Mesenteric fat pad (tissue), 1 donor: ENCODE measurements around the gene GRIN2D. TPM values are rescaled to one million over a fixed set of nuclear protein-coding genes. Genes with fewer than 3 reads are reported as not detected.

Source experiments
- DNase-seq: peaks from one replicate; pipeline ENCODE4 v3.0.0-alpha.2; 2020; ENCODE audit warnings: low spot score
- total RNA-seq: library from RNA; stranded (reverse); fragmentation: NEBNext Ultra II Directional; extraction: Animal tissue kit (Norgen Biotek cat#: 25700); gene quantifications from one replicate; pipeline ENCODE4 v1.2.1, GENCODE V29; 2021
- donor health status: DM: yes; HTN: yes; CAD: no.

GRIN2D gene
- total RNA-seq, 1 donor from 2014 or later: 0.48 TPM

DNA sequence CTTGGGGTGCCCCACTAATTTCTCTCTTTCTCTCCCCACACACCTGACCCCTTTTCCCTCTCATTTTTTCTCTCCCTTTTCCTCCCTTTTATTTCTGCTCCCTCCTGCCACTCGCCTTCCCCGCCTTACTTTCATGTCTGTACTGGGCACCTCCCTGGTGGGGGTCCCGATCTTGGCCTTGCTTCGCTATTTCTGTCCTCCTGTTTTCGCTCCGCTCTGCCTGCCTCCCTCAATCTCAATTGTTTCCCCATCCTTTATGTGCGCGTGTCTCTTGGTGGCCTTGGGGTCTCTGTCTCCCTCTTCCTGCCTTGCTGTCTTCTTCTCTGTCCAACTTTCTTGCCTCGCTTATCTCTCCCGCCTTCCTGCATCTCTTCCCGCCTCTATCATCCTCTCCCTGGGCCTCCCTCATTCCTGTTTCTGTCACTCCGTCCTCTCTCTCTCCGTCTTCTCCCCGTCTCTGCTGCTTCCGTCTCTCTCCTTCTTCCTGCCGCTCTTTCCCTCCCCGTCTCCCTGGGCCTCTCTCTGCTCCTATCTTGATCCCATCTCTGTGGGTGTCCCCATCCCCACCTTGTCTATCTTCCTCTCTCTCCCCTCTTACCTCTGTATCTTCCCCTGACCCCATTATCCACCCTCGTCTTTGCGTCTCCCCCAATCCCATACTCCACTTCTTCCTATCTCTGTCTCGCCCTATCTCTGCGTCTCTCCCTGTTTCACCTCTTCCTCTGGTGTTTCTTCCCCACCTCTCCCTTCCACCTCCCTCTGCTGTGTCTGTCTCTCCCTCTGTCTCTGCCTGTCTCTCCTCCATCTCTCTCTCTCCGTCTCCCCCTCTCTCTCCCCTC lies 4.0 kb downstream of the GRIN2D start:
- no peak for DNase-seq

DNA sequence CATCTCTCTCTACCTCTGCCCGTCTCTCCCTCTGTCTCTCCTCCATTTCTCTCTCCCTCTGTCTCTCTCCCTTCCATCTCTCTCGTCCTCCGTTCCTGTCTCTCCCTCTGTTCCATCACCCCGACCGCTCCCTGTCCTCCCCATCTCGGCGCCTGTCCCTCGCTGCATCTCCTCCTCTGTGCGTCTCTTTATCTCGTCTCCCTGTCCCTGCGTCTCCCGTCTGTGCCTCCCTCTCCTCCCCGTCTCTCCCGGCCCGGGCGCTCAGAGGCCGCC lies 4.6 kb downstream of the GRIN2D start:
- DNase-seq: no peak

DNA sequence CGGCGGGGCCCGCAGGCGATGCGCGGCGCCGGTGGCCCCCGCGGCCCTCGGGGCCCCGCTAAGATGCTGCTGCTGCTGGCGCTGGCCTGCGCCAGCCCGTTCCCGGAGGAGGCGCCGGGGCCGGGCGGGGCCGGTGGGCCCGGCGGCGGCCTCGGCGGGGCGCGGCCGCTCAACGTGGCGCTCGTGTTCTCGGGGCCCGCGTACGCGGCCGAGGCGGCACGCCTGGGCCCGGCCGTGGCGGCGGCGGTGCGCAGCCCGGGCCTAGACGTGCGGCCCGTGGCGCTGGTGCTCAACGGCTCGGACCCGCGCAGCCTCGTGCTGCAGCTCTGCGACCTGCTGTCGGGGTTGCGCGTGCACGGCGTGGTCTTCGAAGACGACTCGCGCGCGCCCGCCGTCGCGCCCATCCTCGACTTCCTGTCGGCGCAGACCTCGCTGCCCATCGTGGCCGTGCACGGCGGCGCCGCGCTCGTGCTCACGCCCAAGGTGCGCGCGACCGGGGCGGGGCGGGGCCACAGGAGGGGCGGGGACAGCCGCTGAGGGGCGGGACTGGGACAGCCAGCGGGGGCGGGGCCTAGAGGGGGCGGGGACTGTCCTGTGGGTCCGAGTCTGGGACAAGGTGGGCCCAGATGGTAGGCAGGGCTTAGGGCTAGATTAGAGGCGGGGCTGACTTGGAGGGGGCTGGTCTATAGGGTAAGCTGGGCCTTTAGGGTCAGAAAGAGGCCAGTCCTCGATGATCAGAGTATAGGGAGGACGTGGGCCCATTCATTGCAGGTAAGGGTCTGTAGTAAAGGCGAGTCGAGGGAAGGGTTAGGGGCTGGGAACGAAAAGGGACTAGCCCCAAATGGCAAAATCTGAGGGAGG lies 5.1 kb downstream of the GRIN2D start:
- peak; percentile 92 for DNase-seq

DNA sequence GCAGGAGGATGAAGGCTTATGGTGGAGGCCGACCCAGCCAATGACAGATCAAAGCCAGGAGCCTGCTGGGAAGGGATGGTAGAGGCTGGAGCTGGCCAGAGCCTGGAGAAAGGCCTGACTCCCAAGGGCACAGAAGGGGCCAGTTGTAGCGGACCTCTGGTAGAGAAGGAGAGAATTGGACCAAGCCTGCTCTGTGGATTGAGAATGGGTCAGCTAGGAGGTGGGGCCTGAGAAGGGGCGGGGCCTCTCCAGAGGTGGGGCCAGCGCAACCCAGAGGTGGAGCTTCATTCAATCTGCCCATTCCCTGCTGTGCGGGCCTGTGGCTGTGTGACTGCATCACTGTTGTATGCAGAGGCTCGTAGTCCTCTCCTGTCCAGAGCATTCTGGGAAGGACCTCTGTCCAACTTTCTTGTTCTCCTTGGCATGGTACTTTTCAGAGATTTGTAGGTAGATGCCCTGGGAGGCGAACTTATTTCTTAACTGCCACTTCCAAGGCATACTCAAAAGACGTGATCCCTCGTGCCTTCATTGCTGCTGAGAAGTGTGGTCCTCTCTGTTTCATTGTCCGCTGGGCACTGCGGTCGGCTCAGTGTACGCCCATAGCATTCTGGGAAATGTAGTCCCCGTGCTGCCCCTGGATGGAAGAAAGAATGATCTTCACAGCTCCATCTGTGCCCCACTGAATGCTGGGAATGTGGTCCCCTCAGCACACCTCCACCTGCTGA lies 6.7 kb downstream of the GRIN2D start:
- no peak for DNase-seq

DNA sequence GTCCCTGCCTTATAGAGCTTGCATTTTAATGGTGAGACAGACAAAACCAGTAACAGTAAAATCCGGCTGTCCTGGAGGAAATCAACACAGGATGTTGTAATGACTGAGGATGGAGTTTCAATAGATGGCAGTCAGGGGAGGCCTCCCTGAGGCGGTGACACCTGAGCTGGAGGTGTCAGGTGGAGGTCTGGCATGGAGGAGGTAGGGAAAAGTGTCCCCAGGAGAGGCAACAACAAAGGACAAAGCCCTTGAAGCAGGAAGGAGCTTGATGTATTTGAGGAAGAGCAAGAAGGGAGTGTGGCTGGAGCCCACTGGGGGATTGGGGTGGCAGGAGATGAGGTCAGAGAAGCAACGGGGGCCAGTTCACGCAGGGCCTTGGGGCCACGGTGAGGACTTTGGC lies 7.8 kb downstream of the GRIN2D start:
- no peak for DNase-seq

DNA sequence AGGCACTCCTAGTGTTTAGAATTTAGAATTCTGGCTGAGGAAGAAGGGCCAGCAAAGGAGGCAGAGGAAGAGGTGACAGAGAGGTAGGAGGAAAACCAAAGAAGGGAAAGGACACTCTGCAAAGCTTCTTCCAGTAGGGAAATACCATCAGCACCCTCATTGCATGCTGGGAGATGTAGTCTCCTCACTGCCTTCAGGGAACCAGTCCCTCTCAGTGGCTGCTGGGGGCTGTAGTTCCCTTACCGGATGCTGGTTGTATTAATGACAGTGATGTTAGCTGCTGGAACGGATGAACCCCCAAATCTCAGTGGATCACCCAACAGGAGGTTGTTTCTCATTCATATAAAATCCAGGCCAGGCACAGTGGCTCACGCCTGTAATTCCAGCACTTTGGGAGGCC lies 10.1 kb downstream of the GRIN2D start:
- DNase-seq: no peak

DNA sequence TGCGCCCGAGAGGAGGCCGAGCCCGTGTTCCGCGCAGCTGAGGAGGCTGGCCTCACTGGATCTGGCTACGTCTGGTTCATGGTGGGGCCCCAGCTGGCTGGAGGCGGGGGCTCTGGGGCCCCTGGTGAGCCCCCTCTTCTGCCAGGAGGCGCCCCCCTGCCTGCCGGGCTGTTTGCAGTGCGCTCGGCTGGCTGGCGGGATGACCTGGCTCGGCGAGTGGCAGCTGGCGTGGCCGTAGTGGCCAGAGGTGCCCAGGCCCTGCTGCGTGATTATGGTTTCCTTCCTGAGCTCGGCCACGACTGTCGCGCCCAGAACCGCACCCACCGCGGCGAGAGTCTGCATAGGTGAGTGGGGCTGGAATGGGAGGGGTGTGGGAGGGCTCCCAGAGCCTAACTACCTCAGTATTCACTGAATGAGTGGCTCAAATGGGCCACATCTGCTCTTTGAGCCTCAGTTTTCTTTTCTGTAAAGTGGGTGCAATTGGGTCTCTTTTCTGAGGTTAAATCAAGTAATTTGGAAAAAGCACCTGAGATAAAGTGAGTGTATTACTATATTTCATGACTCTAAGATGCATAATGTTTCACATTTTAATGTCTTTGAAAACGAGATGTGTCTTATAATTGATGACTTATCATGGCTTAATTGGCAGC lies 11.7 kb downstream of the GRIN2D start:
- DNase-seq: no peak

DNA sequence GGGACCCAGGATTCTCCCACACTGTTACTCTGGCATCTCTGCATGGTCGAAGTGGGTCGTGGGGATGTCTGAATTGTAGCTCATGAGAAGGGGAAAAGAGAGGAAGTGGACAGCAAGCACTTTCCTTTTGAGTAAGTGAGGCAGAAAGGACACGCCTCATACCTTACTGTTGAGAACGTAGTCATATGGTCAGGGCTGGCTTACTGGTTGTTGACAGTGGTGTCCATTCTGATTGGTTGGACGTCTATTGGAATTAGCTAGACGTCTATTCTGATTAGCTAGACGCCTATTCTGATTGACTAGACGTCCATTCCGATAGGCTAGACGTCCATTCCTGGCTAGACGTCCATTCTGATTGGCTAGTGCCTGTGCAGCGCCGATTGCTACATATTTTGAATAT lies 12.4 kb downstream of the GRIN2D start:
- no peak for DNase-seq

DNA sequence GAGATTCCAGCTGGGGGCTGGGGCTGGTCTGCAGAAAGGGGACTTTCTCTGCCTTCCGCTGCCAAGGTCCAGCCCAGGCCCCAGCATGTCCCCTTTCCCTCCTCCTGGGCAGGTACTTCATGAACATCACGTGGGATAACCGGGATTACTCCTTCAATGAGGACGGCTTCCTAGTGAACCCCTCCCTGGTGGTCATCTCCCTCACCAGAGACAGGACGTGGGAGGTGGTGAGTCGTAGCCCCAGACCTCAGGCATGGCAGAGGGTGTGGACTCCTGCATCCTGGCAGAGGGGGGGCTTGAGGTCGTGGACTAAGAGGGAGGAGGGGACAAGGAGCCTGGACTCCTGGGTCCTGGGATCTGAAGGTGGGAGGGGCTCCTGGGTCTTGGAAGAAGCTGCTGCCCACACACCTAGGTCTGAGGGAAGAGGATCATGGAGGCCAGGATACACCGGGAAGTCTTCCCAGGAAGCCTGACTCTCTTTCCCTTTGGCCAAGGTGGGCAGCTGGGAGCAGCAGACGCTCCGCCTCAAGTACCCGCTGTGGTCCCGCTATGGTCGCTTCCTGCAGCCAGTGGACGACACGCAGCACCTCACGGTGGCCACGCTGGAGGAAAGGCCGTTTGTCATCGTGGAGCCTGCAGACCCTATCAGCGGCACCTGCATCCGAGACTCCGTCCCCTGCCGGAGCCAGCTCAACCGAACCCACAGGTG lies 20.6 kb downstream of the GRIN2D start:
- no peak for DNase-seq

DNA sequence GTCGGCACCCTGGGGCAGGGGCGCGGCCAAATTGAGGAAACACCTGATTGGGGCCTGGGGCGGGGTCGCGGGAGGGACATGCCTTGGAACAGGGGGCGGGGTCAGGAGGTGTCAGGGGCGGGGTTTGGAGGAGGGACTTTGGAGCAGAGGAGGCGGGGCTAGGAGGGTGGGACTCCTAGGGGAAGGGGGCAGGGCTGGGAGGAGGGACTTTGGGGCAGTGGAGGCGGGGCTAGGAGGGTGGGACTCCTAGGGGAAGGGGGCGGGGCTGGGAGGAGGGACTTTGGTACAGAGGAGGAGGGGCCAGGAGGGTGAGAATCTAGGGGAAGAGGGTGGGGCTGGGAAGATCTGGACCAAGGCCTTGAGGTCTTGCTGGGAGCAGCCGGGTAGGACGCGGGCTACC lies 21.9 kb downstream of the GRIN2D start:
- DNase-seq: no peak

DNA sequence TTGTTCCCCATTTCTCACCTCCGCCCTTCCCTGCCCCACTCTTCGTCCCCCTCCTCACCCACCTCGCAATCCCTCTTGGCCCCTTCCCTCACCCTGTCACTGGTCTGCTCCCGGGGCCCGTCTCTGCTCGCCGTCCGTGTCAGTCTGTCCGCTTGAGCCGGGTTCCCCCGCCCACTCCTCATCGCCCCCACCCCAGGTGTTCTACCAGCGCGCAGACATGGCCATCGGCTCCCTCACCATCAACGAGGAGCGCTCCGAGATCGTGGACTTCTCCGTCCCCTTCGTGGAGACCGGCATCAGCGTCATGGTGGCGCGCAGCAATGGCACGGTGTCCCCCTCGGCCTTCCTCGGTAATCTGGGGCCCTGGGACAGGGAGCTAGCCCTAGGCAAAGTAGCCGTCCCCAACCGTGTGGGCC lies 22.3 kb downstream of the GRIN2D start:
- DNase-seq: no peak

DNA sequence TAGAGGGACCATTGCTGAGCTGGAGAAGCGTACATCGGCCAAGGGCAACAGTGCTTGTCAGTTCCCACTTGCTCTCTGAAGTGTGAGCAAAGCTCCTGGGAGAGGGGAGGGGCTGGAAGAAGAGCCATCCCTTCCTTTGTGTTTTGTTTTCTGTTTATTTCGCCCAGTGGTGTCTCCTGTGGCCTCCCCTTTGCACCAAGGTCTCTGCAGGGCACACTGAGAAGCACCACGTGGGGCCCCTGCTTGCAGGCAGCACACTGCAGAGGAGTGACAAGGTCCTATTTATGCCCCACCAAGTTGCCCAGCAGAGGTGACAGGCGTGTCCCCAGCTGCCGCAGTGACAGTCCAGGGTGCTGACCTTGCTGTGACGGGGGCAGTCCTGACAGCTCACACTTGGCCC lies 24.0 kb downstream of the GRIN2D start:
- DNase-seq: no peak

DNA sequence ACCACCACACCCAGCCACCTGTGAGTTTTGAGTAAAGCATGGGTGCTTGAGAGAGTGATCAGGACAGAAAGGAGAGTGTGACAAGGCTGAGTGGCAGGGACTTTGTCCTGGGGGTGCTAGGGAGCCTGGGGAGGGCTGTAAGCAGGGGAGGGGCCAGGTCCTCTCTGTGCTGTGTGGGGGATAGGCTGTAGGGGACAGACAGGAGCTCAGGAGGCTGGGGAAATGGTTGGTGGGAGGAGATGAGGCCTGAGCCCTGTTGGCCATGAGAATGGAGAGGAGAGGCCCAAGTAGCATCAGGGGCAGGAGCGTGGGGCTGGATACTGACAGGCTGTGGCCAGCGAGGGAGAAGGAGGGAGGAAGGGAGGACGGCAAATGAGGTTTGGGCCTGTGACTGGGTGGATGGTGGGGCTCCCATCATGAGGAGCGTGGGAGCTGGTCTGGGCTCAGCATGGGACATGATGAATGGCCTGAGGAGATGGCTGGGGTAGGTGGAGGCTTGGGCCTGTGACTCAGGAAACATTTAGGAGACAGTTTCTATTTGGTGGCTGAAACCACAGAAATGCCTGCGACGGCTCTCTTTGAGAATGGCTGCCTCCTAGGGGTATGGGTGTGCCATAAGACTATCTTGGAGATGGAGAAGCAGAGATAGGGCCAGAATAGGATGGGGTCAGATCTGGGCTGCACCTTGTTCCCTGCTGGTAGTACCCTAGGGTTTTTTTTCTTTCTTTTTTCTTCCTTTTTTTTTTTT lies 25.0 kb downstream of the GRIN2D start:
- DNase-seq: no peak

DNA sequence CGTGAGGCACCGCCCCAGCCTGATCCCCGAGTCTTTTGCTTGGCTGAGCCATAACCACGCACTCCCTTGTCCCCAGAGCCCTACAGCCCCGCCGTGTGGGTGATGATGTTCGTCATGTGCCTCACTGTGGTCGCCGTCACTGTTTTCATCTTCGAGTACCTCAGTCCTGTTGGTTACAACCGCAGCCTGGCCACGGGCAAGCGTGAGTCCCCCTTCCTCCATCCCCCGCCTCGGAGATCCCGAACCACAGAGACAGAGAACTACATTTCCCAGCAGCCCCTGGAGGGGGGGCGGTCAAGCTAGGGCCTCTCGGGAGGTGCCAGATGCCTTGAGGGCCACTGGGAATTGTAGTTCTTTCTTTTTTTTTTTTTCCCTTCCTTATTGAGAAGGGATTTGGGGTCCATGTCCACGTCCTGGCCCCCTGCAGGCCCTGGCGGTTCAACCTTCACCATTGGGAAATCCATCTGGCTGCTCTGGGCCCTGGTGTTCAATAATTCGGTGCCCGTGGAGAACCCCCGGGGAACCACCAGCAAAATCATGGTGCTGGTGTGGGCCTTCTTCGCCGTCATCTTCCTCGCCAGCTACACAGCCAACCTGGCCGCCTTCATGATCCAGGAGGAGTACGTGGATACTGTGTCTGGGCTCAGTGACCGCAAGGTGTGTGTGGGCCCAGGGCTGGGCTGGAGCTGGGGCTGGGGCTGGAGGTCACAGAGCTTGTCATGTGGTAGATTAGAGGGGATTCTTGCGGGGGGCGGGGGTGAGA lies 25.9 kb downstream of the GRIN2D start:
- DNase-seq: no peak

DNA sequence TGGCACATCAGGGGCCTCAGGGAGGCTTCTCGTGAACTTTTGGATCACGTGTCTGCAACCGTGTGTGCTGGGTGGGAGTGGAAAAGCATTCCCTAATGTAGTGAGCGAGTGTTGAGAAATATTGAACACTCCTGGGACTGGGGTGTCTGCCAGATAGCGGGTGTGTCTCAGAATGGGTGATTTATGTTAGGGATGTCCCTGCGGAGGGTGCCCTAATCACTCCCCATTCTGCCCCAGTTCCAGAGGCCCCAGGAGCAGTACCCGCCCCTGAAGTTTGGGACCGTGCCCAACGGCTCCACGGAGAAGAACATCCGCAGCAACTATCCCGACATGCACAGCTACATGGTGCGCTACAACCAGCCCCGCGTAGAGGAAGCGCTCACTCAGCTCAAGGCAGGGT lies 28.1 kb downstream of the GRIN2D start:
- DNase-seq: no peak

DNA sequence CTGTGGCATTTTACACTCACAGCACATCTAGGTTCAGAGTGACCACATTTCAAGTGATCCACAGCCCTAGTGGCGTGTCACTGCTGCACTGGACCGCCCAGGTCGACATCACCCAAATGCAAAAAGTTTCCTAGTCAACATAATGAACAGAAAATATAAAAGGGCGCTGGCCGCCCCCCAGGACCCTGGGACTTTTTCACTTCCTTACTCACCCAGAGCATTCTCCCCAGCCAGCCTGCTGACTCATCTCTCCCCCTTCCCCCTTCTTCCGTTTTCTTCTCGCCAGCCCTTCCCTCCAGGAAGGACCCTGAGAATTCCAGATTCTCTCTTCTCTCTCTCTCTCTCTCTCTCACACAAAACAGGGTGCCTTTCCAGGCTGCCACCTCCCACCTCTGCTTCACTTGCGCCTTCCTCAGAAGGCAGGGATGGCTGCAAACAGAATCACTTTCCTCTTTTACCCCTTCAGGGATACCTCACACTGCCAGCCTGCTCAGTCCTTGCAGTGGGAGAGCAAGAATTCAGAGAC lies 31.3 kb downstream of the GRIN2D start:
- no peak for DNase-seq

DNA sequence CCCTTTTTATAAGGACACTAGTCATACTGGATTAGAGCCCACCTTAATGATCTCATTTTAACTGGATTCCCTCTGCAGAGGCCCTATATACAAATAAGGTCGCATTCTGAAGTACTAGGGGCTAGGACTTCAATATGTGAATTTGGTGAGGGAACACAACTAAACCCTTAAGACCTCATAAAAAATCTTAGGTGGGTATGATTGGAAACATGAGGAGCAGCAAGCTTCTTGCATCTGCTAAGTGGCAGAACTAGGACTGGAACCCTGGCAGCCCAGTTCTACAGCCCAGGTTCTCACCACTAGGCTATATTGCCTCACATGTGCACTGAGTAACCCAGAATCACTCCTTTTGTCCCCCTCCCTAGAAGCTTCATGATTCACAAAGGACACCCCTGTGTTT lies 35.2 kb downstream of the GRIN2D start:
- DNase-seq: no peak

DNA sequence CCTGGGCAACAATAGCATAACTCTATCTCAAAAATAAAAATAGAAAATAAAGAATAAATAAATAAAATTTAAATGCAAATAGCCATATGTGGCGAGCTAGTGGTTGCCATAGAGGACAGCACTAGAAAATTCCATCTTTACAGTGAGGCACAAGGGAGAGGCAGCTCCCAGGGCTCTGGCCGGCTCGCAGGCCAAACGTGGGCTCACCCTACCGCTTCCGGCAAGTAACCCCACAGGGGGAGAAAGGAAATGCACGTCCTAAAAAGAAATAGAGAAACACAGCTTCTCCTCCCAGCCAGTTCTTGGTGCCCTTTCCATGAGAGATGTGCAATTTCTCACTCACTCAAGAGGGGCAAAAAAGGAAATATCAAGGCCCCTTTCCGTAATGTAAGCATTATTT lies 39.9 kb downstream of the GRIN2D start:
- DNase-seq: no peak

DNA sequence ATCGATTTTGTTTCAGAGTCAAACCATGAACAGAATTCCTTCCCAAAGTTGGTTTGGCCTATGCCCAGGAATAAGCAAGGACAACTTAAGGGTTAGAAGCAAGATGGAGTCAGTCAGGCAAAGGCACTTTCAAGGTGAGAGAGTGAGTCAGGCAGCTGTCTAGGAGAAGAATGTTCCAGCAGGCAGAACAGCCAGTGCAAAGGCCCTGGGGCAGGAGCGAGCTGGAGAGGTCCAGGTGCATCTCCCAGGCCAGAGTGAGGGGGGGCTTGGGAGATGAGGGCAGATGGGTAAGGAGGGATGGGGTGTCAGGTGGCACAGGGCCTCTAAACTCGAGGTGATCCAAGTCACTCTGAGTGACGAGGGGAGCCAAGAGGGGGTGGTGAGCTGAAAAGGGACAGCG lies 43.1 kb downstream of the GRIN2D start:
- DNase-seq: no peak
